HG03095 (cell line): ENCODE data around the gene RNF34.
"Not testable (repeated sequence)": the region's sequence is repeated elsewhere in the genome, so short reads cannot be mapped to it uniquely, and the experiment has no call there.

Source experiments
- ATAC-seq: cut with Tn5 transposase; IDR thresholded peaks from one replicate; pipeline ENCODE4 v1.9.1; 2021; ENCODE audit warnings: moderate library complexity; ENCODE audit not compliant: unreplicated experiment

Gene RNF34

GRCh38 chr12:121399391-121400331 is at the start of gene RNF34:
TSS of gene RNF34 (plus strand) at chr12:121400118. CDS start at chr12:121400213, 95 bp downstream.
- ATAC-seq, result peak; percentile 89

GRCh38 chr12:121351820-121352681 is 47.9 kb upstream of the RNF34 start, which contains the start of gene ANAPC5:
TSS of gene ANAPC5 (minus strand) at chr12:121352411. CDS start at chr12:121352340, 71 bp downstream.
- ATAC-seq, result peak; percentile 96

GRCh38 chr12:121352682-121353018 is 47.3 kb upstream of the RNF34 start:
- no peak for ATAC-seq

GRCh38 chr12:121355818-121356217 is 44.1 kb upstream of the RNF34 start:
- ATAC-seq, result no peak

- no peak for ATAC-seq
Measured at GRCh38 chr12:121356657-121357056, 43.3 kb upstream of the RNF34 start.

GRCh38 chr12:121357331-121357730 is 42.6 kb upstream of the RNF34 start:
- no peak for ATAC-seq

GRCh38 chr12:121358073-121358472 is 41.8 kb upstream of the RNF34 start:
- ATAC-seq, result no peak

- no peak for ATAC-seq
Measured at GRCh38 chr12:121364683-121365121, 35.2 kb upstream of the RNF34 start.

GRCh38 chr12:121365416-121366062 is 34.4 kb upstream of the RNF34 start:
- no peak for ATAC-seq

- ATAC-seq, result no peak
Measured at GRCh38 chr12:121366063-121366459, 33.9 kb upstream of the RNF34 start.

- ATAC-seq, result no peak
Measured at GRCh38 chr12:121371404-121371803, 28.5 kb upstream of the RNF34 start.

- ATAC-seq, result no peak
Measured at GRCh38 chr12:121373755-121374154, 26.2 kb upstream of the RNF34 start.

GRCh38 chr12:121374336-121374735 is 25.6 kb upstream of the RNF34 start:
- not testable (repeated sequence) for ATAC-seq

- ATAC-seq, result not testable (repeated sequence)
Measured at GRCh38 chr12:121374945-121375584, 24.9 kb upstream of the RNF34 start.

GRCh38 chr12:121376754-121377697 is 22.9 kb upstream of the RNF34 start:
- no peak for ATAC-seq

GRCh38 chr12:121378736-121379135 is 21.2 kb upstream of the RNF34 start:
- ATAC-seq, result no peak

- no peak for ATAC-seq
Measured at GRCh38 chr12:121379945-121380344, 20.0 kb upstream of the RNF34 start.

- ATAC-seq, result no peak
Measured at GRCh38 chr12:121383601-121384021, 16.3 kb upstream of the RNF34 start.

GRCh38 chr12:121384891-121385290 is 15.0 kb upstream of the RNF34 start:
- not testable (repeated sequence) for ATAC-seq
